Stimulated activated CD4-positive, alpha-beta T cell treated with anti-CD3 and anti-CD28 coated beads, TNF-alpha, amount 100 ng/mL, for 1 hour (primary cell): ENCODE data around the gene TFPI.
"Not testable (repeated sequence)": the region's sequence is repeated elsewhere in the genome, so short reads cannot be mapped to it uniquely, and the experiment has no call there.

Source experiments
- DNase-seq, 3 donors: peaks; one replicate each; pipeline ENCODE4 v3.0.0-alpha.2; 2020; ENCODE audit warnings: low read depth in 3 of 3, low spot score in 1 of 3

Gene TFPI

GRCh38 chr2:187529248-187529976, 24.8 kb downstream of the TFPI start:
- DNase-seq, result no peak

DNA sequence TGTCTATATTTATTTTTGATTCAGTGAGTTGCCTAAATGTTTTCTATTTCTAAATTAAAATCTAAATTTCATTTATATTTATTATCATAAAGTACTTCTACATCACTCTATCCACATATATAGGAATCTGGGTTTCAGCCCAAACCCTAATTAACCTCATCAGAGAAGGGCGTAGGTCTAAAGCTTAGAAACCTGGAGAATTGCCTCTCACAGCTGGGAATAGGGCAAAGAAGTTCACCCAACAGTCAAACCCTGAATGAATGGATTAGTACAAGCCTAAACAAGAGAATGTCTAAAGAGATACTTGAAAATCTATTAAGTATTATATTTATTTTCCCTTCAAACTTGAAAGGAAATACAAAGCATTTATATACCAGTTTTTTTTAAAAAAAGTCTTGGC, 26.2 kb downstream of the TFPI start:
- no peak for DNase-seq

- no peak for DNase-seq
Measured at GRCh38 chr2:187527262-187527661, 27.0 kb downstream of the TFPI start.

GRCh38 chr2:187526792-187527191, 27.4 kb downstream of the TFPI start:
- no peak for DNase-seq

DNA sequence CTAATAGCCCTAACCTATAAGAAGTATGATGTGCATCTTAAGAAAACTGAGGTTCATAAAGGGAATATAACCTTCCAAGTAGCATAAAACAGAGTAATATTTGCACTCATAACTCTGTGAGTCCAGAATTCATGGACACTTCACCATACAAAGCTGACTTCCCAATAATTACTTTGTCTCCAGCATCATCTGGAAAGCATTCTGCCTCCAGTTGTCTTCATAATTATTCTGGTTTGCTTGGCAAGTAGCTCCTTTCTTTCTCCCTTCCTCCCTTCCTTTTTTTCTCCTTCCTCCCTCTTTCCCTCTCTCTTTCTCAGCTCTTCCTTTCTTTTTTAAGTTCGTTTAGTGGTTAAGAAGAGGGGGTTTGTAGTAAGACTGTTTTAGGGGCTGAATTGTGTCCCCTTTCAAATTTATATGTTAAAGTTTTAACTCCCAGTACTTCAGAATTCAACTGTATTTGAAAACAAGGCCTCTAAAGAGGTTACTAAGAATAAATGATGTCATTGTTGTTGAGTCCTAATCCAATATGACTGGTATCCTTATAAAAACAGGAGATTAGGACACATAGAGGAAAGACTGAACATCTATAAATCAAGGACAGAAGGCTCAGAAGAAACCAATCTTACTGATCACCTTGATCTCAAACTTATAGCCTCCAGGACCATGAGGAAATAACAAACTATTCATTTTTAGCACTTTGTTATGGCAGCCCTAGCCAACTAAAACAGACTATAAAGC, 28.9 kb downstream of the TFPI start:
- no peak for DNase-seq

GRCh38 chr2:187523325-187523724, 30.9 kb downstream of the TFPI start:
- DNase-seq, result no peak

DNA sequence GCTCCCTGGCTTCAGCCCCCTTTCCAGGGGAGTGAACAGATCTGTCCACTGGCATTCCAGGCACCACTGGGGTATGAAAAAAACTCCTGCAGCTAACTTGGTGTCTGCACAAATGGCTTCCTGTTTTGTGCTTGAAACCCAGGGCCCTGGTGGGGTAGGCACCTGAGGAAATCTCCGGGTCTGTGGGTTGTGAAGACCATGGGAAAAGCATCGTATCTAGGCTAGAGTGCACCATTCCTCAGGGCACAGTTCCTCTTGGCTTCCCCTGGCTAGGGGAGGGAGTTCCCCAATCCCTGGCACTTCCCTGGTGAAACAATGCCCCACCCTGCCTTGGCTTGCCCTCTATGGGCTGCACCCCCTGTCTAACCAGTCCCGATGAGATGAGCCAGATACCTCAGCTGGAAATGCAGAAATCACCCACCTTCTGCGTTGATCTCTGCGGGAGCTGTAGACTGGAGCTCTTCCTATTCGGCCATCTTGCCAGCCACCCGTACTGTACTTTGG, 34.1 kb downstream of the TFPI start:
- no peak for DNase-seq

DNA sequence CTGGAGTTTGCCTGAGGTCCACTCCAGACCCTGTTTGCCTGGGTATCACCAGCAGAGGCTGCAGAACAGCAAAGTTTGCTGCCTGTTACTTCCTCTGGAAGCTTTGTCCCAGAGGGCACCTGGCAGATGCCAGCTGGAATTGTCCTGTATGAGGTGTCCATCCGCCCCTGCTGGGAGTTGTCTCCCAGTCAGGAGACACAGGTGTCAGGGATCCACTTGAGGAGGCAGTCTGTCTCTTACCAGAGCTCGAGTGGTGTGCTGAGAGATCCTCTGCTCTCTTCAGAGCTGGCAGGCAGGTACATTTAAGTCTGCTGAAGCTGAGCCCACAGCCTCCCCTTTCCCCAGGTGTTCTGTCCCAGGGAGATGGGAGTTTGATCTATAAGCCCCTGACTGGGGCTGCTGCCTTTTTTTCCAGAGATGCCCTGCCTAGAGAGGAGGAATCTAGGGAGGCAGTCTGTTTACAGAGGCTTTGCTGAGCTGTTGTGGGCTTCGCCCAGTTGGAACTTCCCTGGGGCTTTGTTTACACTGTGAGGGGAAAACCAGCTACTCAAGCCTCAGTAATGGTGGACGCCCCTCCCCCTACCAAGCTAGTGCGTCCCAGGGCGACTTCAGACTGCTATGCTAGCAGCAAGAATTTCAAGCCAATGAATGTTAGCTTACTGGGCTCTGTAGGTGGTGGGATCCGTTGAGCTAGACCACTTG, 34.7 kb downstream of the TFPI start:
- no peak for DNase-seq

GRCh38 chr2:187517750-187518361, 36.4 kb downstream of the TFPI start:
- not testable (repeated sequence) for DNase-seq

- DNase-seq, result not testable (repeated sequence)
Measured at GRCh38 chr2:187516630-187517510, 37.4 kb downstream of the TFPI start.

- DNase-seq, result no peak
Measured at GRCh38 chr2:187514930-187515329, 39.3 kb downstream of the TFPI start.

DNA sequence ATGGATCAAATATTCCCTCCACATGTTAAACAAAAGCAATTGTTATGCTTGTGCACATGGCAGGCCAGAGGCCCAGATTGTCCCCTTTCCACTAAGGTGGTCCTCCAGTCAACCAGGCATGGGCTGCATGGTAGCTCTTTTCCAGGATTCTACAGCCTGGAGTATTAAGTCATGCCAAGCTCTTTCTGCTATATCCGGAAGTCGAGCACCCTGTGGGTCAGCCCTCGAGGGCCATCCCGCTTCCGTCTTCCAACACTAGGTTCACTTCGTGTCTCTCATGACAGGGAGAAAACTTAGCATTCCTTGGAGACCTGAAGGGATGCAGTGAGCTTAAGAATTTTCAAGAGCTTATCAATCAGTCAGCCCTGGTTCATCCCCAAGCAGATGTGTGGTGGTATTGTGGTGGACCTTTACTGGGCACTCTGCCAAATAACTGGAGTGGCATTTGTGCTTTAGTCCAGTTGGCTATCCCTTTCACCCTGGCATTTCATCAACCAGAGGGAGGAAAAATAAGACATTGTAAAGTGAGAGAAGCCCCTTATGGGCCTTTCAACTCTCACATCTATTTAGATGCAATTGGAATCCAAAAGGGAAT, 39.9 kb downstream of the TFPI start:
- DNase-seq, result not testable (repeated sequence)

DNA sequence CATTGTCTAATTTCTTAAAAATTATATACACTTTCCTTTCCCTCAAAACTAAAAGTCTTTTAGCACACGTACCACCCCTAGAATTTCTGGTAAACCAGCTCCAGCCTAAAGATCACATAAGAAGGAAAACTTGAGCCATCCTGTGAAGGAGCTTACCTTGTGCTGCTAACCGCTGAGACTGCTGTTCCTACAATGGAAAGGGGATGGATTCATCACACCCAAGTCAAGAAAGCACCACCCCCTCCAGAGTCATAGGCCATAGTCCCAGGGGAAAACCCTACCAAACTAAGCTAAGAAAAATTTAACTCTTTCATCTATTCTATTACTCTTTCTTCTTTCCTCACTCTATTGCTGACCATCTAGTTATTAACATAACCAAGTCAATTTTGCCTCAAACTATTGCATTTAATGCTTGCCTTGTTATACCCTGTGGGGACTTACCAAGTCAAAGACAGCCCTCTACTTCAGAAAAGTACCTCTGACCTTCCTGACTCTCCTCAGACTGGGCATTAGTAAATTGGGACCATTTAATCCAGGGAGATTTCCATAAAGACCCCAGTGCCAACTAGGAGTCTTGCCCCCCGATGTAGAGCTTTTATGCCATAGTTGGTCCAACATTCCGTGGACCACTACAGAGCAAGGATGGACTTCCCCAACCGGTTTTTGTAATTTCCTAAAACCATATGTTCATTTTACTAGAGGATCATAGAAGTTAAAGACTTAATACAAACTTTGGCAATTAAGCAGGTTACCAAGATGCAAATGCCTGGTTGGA, 40.6 kb downstream of the TFPI start:
- not testable (repeated sequence) for DNase-seq

DNA sequence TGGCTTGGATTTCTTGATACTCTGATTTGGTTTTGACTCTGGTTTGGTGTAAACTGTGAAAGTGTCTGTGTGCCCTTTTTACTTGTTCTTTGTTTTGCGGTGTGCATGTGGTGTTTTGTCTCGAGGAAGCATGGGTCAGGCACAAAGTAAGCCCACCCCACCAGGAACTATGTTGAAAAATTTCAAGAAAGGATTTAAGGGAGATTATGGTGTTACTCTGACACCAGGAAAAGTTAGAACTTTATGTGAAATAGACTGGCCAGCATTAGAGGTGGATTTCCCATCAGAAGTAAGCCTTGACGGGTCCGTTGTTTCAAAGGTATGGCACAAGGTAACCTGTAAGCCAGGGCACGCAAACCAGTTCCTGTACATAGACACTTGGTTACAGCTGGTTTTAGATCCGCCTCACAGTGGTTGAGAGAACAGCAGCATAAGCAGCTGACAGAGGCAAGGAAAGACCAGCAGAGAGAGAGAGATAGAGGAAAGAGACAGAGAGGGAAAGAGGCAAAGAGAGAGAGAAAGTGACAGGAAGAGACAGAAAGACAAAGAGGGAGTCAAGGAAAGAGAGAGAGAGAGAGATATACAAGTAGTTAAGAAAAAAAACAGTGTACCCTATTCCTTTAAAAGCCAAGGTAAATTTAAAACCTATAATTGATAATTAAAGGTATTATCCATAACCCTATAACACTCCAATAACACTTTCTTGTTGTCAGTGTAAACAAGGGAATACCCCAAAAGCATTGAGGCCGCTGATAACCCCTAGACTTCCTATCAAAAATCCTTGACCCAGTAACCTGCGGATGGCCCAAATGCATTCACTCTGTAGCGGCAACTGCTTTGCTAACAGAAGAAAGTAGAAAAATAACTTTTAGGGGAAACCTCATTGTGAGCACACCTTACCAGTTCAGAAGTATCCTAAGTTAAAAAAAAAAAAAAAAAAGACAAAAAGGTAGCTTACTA, 42.6 kb downstream of the TFPI start:
- DNase-seq, result no peak

GRCh38 chr2:187510419-187511355, 43.5 kb downstream of the TFPI start:
- DNase-seq, result not testable (repeated sequence)

DNA sequence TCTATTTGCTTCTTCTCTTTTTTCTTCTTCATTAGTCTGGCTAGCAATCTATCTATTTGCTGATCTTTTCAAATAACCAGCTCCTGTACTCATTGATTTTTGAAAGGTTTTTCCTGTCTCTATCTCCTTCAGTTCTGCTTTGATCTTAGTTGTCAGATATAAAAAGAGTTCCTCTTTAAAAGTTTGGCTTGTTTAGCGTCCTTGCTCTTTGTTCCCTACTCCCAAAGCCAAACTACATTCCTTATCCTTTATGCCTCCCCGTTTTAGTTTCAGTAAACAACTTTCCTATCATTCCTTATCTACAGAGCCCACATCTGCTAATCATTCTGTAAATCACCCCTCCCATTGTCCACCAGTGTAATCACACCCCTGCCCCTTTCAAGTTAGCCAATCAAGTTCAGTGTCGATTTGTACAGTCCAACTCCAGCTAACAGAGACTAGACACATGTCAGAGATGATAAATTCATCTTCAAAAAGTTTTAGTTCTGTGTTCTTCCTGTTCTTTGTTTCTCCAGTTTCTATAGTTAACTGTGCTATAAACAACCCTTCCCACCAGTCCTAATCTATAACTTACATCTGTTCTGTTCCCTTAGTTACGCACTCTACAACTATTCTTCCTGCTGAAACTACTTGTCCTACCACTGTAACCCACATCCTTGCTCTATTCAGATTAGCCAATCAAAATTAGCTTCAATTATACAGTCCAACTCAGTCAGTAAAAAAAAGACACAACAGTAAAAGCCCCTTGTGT, 44.4 kb downstream of the TFPI start:
- DNase-seq, result no peak
